ENCODE results near the gene CD302.

DNA sequence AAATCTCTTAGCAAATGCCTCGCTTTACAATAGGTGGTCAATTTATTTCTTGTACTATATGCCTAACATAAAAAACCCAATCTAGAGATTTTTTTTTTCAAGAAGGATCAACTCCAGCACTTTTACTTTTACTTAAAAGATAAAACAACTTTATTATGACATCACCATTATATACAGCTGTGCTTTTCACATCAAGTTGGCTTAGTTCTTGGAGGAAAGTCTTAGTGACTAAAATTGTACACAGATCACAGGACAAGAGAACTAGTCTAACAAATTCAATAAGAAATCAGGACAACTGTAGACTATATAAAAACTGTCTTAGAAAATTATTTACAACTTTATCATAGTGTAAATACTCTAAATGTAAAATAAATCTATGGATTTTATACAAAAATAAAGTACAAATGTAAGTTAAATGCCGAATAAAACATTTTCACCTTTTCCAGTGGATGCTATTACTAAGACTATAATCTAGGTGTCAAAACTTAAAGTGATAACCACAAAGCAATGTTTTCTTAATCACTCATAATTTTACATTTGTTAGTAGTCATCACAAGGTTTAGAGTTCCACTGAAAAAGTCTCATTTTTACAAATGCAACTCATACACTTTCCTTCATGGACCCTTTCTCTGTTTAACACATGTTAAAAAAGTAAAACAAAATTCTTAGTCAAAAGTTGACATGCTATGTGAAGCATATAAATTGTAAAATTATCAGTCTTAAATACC, 5.4 kb upstream of the CD302 start:
- TF ChIP-seq EZH2 (IDR thresholded peaks at IDR 0.05; ENCODE audit: insufficient read depth, poor library complexity, severe bottlenecking) = no peak
- TF ChIP-seq EZH2phosphoT487 (IDR thresholded peaks at IDR 0.05; ENCODE audit: insufficient read depth, low read depth) = no peak

Measured in GM23248 (cell line).